A549 (cell line): ENCODE data around the gene IDI1. TPM values are rescaled to one million over a fixed set of nuclear protein-coding genes. Genes with fewer than 3 reads are reported as not detected.

Experiments
- ATAC-seq, 2 experiments: fragments of 200-7000 bp in 1 of 2; fragments of >200 bp in 1 of 2; cut with Nextera tagmentation in 1 of 2; cut with Tn5 transposase in 1 of 2; 3 replicates each; pipeline versions ENCODE4 v1.8.0 to v1.9.1; 2018 to 2020; ENCODE audit warnings: mild to moderate bottlenecking in 1 of 2, moderate library complexity in 1 of 2
- CTCF ChIA-PET: fragments of 300-600 bp; sonication (Branson Sonifier 250); formaldehyde crosslinking; extraction: SDS; loops from one replicate; lab custom pipeline; 2021; ENCODE audit warnings: antibody characterized with exemption, inconsistent platforms; lab: Yijun Ruan, JAX
- POLR2A ChIA-PET: fragments of 350-600 bp; formaldehyde crosslinking; extraction: SDS; loops from one replicate; lab custom pipeline; 2021; ENCODE audit warnings: antibody characterized with exemption, inconsistent platforms; lab: Yijun Ruan, JAX
- DNase-seq, 2 experiments: peaks; one replicate each; pipeline versions ENCODE4 v3.0.0 to v3.0.0-alpha.2; 2011 to 2016; ENCODE audit warnings: low read depth in 1 of 2, low spot score in 1 of 2
- FAIRE-seq: peaks from 2 replicates; lab custom pipeline; 2011; peaks lifted over from hg19 to GRCh38; lab: Jason Lieb, UNC
- H3K27ac ChIP-seq, 2 experiments: fragments of >200 bp; sonication (Bioruptor Twin); formaldehyde crosslinking; 3 replicates each; pipeline ENCODE4 v1.5.1; 2016 to 2017
- H3K4me1 ChIP-seq: fragments of >200 bp; sonication (Bioruptor Twin); formaldehyde crosslinking; 3 replicates; pipeline ENCODE4 v1.6.1; 2016
- H3K4me2 ChIP-seq: fragments of >200 bp; sonication (Bioruptor Twin); formaldehyde crosslinking; 3 replicates; pipeline ENCODE4 v1.6.1; 2016
- H3K4me3 ChIP-seq: fragments of >200 bp; sonication (Bioruptor Twin); formaldehyde crosslinking; 3 replicates; pipeline ENCODE4 v1.5.1; 2016
- H3K9me3 ChIP-seq: fragments of >200 bp; sonication (Bioruptor Twin); formaldehyde crosslinking; 3 replicates; pipeline ENCODE4 v1.6.1; 2016
- BHLHE40 ChIP-seq: IDR thresholded peaks from 2 replicates; pipeline ENCODE4 v1.6.1; 2012; ENCODE audit warnings: low read depth, low read length, inconsistent platforms
- CEBPB ChIP-seq, 2 experiments: fragments of >200 bp in 1 of 2; sonication (Bioruptor Twin) in 1 of 2; formaldehyde crosslinking in 1 of 2; IDR thresholded peaks; 2 replicates each; pipeline ENCODE4 v1.6.1; 2012 to 2016
- ESRRA ChIP-seq: fragments of 150-350 bp; IDR thresholded peaks from 2 replicates; pipeline ENCODE4 v1.6.1; 2014; ENCODE audit warnings: mild to moderate bottlenecking, low read length, borderline replicate concordance
- FOSL2 ChIP-seq, 2 experiments: fragments of 450-650 bp in 1 of 2; fragments of >200 bp in 1 of 2; sonication (Bioruptor Twin) in 1 of 2; formaldehyde crosslinking; IDR thresholded peaks; 2 replicates each; pipeline versions ENCODE4 v1.5.0 to v1.6.1; 2016 to 2020; ENCODE audit warnings: mild to moderate bottlenecking in 1 of 2, moderate library complexity in 1 of 2
- JUNB ChIP-seq: fragments of >200 bp; sonication (Bioruptor Twin); formaldehyde crosslinking; IDR thresholded peaks from 2 replicates; pipeline ENCODE4 v1.6.1; 2016
- MYC ChIP-seq: IDR thresholded peaks from 2 replicates; pipeline ENCODE4 v1.6.1; 2012; ENCODE audit warnings: mild to moderate bottlenecking, inconsistent platforms, low read length, improper control_type of control experiment, borderline replicate concordance
- PHF8 ChIP-seq: fragments of 200-600 bp; sonication (generic); IDR thresholded peaks from 2 replicates; pipeline ENCODE4 v1.6.1; 2016; ENCODE audit warnings: low read depth, mild to moderate bottlenecking, antibody characterized with exemption, moderate library complexity, borderline replicate concordance
- POLR2A ChIP-seq: IDR thresholded peaks from 2 replicates; pipeline ENCODE4 v1.6.1; 2012; ENCODE audit warnings: mild to moderate bottlenecking, low read length
- SREBF2 ChIP-seq: fragments of 450-650 bp; IDR thresholded peaks from 2 replicates; pipeline ENCODE4 v1.6.1; 2014; ENCODE audit warnings: mild to moderate bottlenecking, moderate library complexity
- WGBS: methylation state at CpG from one replicate; pipeline ENCODE4 v1.1.6; 2017; ENCODE audit errors: missing lambda C conversion rate; 5-methylcytosine and 5-hydroxymethylcytosine counted together
- polyA plus RNA-seq, 4 experiments: library from polyadenylated mRNA; depleted of rRNA in 3 of 4; stranded (reverse); fragments of >200 nt; fragmentation: RNase III in 1 of 4; extraction: RNeasy Plus Mini Kit Qiagen cat#74134 plus additional on column Dnase treatment in 1 of 4; gene quantifications; 2 replicates in 3 of 4; 3 replicates in 1 of 4; pipeline ENCODE4 v1.2.3, GENCODE V29; 2011 to 2017
- TF ChIP-seq, protein P1 (sequence below): fragments of 250-450 bp; sonication (Bioruptor Pico); IDR thresholded peaks from 2 replicates; pipeline ENCODE4 v1.5.0; 2021; ENCODE audit warnings: mild to moderate bottlenecking, moderate library complexity, borderline replicate concordance
- TF ChIP-seq, protein P2 (sequence below): fragments of 250-450 bp; sonication (Bioruptor Pico); IDR thresholded peaks from 2 replicates; pipeline ENCODE4 v1.5.0; 2020; ENCODE audit warnings: low read depth, mild to moderate bottlenecking, moderate library complexity
- TF ChIP-seq, protein P3 (sequence below): fragments of >200 bp; sonication (Bioruptor Twin); formaldehyde crosslinking; IDR thresholded peaks from 3 replicates; pipeline ENCODE4 v1.6.1; 2016
- TF ChIP-seq, protein P4 (sequence below): IDR thresholded peaks from 2 replicates; pipeline ENCODE4 v1.6.1; 2012
- TF ChIP-seq, protein P5 (sequence below): IDR thresholded peaks from 2 replicates; pipeline ENCODE4 v1.6.1; 2012

The IDI1 gene
- polyA plus RNA-seq, 2 of the 4 experiments (the other 2 are of a cell fraction) = 55.8 to 65.0 TPM

DNA sequence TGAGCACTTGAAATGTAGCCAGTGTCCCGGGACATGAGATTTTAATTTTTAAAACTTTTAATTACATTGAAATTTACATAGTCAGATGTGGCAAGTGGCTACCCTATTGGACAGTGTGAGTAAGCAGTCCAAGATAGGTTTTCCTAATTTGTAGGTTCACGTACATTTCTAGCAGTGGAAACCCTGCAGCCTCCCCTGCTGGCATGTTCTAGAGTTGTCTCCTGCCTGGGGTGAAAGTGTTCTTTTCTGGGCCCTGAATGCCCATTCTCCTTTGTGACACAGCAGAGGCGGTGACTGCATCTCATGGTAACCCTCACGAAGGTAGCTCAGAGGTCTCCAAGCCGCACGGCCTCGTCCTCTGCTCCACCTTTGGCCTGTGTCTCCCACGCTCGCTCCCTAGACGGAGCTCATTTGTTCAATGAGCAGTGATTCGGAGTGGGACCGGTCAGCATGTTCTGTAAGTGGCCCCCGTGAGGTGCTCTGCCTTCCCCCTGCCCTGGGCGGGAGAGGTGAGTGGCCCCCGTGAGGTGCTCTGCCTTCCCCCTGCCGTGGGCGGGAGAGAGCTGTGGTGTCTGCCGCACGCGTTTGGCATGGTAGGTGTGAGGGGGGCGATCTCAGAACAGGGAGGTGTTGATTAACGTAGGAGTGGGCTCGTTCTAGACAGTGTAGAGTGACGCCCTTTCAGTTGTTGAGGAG, 25.3 kb upstream of the IDI1 start:
- ATAC-seq (peak; percentile 53 to 54; a peak in 4 of 6 replicates), FAIRE-seq (no peak), DNase-seq (peak in 1 of 2 experiments; percentile 10)
- no peaks in the 10 kb centered on the region for H3K4me1 ChIP-seq
- H3K4me2 ChIP-seq = no peak overlapping the region
- no peak overlapping the region for H3K4me3 ChIP-seq
- ChIA-PET POLR2A (no interaction called here), CTCF (interaction anchor here (0.7 to 1.8 kb wide), 3 partner anchors 10 to 285 kb away, joined by 3 to 4 read pairs (median 4); no protein-coding TSS in a partner anchor)
- H3K27ac ChIP-seq = no peak overlapping the region
- no peaks in the 10 kb centered on the region for H3K9me3 ChIP-seq
- WGBS = 93% methylated on average over 23 of the region's 24 CpGs
- TF ChIP-seq PHF8 = no peak
- no peak for TF ChIP-seq POLR2A
- TF ChIP-seq BHLHE40 = no peak
- TF ChIP-seq, protein P1, sequence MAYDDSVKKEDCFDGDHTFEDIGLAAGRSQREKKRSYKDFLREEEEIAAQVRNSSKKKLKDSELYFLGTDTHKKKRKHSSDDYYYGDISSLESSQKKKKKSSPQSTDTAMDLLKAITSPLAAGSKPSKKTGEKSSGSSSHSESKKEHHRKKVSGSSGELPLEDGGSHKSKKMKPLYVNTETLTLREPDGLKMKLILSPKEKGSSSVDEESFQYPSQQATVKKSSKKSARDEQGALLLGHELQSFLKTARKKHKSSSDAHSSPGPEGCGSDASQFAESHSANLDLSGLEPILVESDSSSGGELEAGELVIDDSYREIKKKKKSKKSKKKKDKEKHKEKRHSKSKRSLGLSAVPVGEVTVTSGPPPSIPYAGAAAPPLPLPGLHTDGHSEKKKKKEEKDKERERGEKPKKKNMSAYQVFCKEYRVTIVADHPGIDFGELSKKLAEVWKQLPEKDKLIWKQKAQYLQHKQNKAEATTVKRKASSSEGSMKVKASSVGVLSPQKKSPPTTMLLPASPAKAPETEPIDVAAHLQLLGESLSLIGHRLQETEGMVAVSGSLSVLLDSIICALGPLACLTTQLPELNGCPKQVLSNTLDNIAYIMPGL = no peak
- TF ChIP-seq SREBF2 = no peak
- TF ChIP-seq, protein P2, sequence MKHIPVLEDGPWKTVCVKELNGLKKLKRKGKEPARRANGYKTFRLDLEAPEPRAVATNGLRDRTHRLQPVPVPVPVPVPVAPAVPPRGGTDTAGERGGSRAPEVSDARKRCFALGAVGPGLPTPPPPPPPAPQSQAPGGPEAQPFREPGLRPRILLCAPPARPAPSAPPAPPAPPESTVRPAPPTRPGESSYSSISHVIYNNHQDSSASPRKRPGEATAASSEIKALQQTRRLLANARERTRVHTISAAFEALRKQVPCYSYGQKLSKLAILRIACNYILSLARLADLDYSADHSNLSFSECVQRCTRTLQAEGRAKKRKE (CRISPR knock-in tag) = no peak
- TF ChIP-seq, protein P3, sequence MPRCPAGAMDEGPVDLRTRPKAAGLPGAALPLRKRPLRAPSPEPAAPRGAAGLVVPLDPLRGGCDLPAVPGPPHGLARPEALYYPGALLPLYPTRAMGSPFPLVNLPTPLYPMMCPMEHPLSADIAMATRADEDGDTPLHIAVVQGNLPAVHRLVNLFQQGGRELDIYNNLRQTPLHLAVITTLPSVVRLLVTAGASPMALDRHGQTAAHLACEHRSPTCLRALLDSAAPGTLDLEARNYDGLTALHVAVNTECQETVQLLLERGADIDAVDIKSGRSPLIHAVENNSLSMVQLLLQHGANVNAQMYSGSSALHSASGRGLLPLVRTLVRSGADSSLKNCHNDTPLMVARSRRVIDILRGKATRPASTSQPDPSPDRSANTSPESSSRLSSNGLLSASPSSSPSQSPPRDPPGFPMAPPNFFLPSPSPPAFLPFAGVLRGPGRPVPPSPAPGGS = no peak
- TF ChIP-seq, protein P4, sequence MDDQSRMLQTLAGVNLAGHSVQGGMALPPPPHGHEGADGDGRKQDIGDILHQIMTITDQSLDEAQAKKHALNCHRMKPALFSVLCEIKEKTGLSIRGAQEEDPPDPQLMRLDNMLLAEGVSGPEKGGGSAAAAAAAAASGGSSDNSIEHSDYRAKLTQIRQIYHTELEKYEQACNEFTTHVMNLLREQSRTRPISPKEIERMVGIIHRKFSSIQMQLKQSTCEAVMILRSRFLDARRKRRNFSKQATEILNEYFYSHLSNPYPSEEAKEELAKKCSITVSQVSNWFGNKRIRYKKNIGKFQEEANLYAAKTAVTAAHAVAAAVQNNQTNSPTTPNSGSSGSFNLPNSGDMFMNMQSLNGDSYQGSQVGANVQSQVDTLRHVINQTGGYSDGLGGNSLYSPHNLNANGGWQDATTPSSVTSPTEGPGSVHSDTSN = no peak
- TF ChIP-seq CEBPB (IDR thresholded peaks at IDR 0.05) = no peak
- TF ChIP-seq, protein P5, sequence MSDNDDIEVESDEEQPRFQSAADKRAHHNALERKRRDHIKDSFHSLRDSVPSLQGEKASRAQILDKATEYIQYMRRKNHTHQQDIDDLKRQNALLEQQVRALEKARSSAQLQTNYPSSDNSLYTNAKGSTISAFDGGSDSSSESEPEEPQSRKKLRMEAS = no peak
- no peak for TF ChIP-seq MYC
- TF ChIP-seq ESRRA = no peak
- TF ChIP-seq FOSL2 (IDR thresholded peaks at IDR 0.05) = no peak
- no peak for TF ChIP-seq FOSL2 (CRISPR knock-in tag; IDR thresholded peaks at IDR 0.05)
- no peak for TF ChIP-seq JUNB

DNA sequence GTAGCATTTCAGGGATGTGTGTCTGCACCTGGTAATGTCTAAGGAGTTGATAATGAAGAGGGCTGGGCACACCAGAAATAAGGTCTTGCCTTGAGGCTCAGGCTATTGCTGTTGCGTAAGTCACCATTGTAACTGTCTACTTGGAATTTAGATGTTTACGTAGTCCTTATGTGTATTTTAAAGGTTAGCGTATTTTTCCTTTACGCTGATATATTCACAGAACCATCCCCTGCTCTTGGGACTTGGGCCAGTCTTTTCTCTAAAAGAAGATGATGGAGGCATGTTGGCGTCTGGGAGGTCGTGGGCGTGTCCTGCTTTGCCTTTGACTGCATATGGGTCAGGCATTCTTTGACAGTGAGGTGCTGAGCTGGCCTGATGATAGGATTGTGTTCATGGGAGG, 22.0 kb upstream of the IDI1 start:
- H3K4me3 ChIP-seq = no peak overlapping the region
- TF ChIP-seq, protein P4 = no peak
- peak in 1 of 2 experiments; percentile 51; a peak in 1 of 4 replicates for TF ChIP-seq CEBPB (IDR thresholded peaks at IDR 0.05)
- no peak overlapping the region for H3K27ac ChIP-seq
- FAIRE-seq (no peak), DNase-seq (no peak), ATAC-seq (no peak)
- POLR2A ChIA-PET = no interaction called here
- H3K4me2 ChIP-seq = no peak overlapping the region
- H3K9me3 ChIP-seq = no peaks in the 10 kb centered on the region
- CTCF ChIA-PET = interaction anchor here (1.0 kb wide), 1 partner anchor 39 kb away, joined by 3 read pairs; no protein-coding TSS in a partner anchor
- 79% methylated on average over 7 of the region's 7 CpGs for WGBS
- H3K4me1 ChIP-seq = no peaks in the 10 kb centered on the region
